Vagina (tissue), 2 donors: ENCODE results near the gene DRAXIN.

Experiments used
- POLR2A ChIP-seq, 2 donors: fragments of 450-650 bp; IDR thresholded peaks; one replicate each; pipeline ENCODE4 v1.6.1; 2017; ENCODE audit warnings: antibody characterized with exemption in 2 of 2, mild to moderate bottlenecking in 2 of 2, moderate library complexity in 2 of 2
- TF ChIP-seq, protein P1 (sequence below), 3 experiments: fragments of 450-650 bp in 2 of 3; fragments of 200-600 bp in 1 of 3; sonication (generic) in 1 of 3; IDR thresholded peaks; one replicate each; pipeline ENCODE4 v1.5.1; 2017 to 2019; ENCODE audit warnings: antibody characterized with exemption in 3 of 3, mild to moderate bottlenecking in 2 of 3, moderate library complexity in 2 of 3

DNA sequence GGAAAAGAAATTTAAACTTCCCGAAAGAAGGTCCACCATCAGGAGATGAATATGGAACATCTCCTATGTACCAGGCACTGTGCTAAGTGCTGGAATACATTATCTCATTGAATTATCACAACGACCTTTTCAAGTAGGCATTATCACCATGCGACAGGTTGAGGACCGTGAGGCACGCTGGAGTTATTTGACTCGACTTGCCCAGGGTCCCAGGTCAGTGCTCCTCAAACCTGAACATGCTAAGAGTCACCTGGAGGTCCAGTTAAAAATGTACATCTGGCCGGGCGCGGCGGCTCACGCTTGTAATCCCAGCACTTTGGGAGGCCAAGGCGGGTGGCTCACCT, 28.5 kb downstream of the DRAXIN start:
- TF ChIP-seq, protein P1, sequence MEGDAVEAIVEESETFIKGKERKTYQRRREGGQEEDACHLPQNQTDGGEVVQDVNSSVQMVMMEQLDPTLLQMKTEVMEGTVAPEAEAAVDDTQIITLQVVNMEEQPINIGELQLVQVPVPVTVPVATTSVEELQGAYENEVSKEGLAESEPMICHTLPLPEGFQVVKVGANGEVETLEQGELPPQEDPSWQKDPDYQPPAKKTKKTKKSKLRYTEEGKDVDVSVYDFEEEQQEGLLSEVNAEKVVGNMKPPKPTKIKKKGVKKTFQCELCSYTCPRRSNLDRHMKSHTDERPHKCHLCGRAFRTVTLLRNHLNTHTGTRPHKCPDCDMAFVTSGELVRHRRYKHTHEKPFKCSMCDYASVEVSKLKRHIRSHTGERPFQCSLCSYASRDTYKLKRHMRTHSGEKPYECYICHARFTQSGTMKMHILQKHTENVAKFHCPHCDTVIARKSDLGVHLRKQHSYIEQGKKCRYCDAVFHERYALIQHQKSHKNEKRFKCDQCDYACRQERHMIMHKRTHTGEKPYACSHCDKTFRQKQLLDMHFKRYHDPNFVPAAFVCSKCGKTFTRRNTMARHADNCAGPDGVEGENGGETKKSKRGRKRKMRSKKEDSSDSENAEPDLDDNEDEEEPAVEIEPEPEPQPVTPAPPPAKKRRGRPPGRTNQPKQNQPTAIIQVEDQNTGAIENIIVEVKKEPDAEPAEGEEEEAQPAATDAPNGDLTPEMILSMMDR (IDR thresholded peaks at IDR 0.05), result no peak
- no peak for TF ChIP-seq POLR2A (IDR thresholded peaks at IDR 0.05)
